Hematopoietic multipotent progenitor cell (in vitro differentiated cells): ENCODE measurements around the gene RCCD1. TPM values are rescaled to one million over a fixed set of nuclear protein-coding genes. Genes with fewer than 3 reads are reported as not detected.
"Not testable (repeated sequence)": the region's sequence is repeated elsewhere in the genome, so short reads cannot be mapped to it uniquely, and the experiment has no call there.

Source experiments
- DNase-seq, 3 donors: peaks; one replicate each; pipeline ENCODE4 v3.0.0-alpha.2; 2011 to 2015; ENCODE audit warnings: low read depth in 2 of 3, low spot score in 2 of 3
- total RNA-seq: library from RNA; depleted of rRNA; stranded (reverse); fragments of >200 nt; gene quantifications from one replicate; pipeline ENCODE4 v1.2.3, GENCODE V29; 2012

RCCD1 gene
- 13.7 TPM for total RNA-seq

DNA sequence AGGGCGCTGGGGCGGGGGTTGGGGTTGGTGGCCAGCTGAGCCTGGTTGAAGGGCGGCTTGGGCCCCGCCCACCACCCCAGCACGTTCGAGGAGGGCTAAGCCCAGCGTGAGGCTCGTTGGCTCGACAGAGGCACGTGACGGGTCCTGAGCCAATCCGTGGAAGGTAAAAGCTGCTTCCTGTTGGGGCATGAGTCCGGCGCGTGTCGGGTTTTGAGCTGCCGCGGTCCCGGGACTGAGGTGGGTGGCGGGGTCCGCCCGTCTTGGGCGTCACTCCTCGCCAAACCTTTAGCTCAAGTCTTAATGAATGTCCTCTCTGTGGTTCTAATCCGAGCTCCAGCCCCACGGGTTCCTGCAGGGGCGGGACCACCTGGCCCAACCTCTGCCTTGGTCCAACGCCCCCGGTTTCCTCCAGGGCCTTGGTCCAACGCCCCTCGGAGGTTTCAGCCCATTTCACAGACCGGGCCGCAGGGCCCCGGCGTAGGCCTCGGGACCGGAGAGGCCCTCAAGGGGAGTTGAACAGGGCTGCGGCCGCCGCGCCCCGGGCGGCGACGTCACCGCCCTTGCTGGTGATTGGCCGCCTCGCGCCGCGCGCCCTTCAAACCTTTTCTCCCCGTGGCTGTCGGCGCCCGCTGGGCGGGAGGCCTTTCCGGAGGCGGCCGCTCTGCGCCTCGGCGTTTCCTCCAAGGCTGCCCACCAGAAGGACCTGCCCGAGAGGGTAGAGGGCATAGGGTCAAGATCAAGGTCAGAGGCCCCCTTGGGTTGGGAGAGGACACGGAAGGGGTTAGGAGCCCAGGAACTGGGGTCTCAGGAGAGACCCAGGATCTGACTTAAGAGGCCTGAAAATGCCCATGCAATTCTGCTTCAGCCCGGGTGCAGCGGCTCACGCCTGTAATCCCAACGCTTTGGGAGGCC is at the start of gene RCCD1:
TSS of gene RCCD1 (plus strand) at position 173 of the 912 bp plus-strand sequence. CDS start 1,851 bp downstream, outside the sequence.
- peak; percentile 69 to 95 (median 91) for DNase-seq

DNA sequence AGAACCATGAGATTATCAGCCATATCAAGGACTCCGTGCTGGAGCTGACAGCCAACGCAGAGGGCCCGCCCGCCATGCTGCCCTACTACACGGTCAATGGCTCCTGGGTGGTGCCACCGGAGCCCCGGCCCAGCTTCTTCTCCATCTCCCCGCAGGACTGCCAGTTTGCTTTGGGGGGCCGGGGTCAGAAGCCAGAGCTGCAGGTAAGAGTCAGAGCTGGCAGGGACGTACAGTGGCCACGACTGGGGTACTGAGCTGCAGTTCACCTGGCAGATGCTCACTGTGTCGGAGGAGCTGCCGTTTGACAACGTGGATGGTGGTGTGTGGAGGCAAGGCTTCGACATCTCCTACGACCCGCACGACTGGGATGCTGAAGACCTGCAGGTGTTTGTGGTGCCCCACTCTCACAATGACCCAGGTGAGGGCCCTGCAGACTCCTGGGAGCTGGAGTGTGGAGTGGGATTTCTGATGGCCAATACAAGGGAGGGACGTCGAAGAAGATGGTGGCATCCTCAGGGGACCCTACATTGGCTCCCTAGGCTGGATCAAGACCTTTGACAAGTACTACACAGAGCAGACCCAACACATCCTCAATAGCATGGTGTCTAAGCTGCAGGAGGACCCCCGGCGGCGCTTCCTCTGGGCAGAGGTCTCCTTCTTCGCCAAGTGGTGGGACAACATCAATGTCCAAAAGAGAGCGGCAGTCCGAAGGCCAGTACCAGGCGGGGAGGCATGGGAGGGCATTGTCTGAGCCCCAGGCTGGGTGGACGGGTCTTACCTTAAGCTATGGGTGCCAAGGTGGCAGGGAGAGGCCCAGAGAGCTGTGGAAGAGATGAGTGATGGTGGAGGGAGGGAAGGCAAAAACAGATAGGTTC is 49.1 kb upstream of the RCCD1 start:
- DNase-seq: no peak

DNA sequence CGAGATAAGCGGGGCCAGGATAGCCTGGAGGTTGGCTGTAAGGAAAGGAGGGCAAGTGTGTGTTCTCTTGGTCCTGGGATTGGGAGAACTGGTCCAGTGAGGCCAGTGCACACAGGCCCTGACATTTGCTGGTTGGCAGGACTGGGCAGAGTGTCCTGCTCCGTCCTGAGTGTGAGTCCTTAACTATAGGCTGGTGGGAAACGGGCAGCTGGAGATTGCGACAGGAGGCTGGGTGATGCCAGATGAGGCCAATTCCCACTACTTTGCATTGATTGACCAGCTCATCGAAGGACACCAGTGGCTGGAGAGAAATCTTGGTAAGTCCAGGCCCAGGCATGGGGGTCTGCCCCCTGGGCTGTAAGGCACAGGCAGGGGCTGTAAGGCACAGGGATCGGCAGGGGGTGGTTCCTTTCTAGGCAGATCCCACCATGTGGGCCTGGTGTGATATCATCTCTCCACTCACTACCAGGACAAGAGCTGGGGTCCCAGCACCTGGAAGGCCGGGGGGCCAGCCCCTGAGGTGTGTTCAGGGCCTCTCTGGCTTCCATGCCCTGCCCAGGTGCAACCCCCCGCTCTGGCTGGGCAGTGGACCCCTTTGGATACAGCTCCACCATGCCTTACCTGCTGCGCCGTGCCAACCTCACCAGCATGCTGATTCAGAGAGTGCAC is 48.4 kb upstream of the RCCD1 start:
- DNase-seq: no peak

GRCh38 chr15:90907051-90907660 is 47.5 kb upstream of the RCCD1 start:
- no peak for DNase-seq

GRCh38 chr15:90907838-90908507 is 46.7 kb upstream of the RCCD1 start:
- no peak for DNase-seq

DNA sequence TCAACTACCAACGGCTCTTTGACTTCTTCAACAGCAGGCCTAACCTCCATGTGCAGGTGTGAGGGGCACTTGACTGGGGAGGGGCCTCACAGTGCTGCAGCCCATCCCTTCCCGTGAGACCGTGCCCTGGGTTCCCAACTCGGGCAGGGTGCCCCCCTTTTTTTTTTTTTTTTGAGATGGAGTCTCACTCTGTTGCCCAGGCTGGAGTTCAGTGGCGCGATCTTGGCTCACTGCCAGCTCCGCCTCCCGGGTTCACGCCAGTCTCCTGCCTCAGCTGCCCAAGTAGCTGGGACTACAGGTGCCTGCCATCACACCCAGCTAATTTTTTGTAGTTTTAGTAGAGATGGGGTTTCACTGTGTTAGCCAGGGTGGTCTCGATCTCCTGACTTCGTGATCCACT is 45.2 kb upstream of the RCCD1 start:
- DNase-seq: not testable (repeated sequence)

GRCh38 chr15:90909976-90910375 is 44.7 kb upstream of the RCCD1 start:
- no peak for DNase-seq

- no peak for DNase-seq
Measured at GRCh38 chr15:90910441-90911301, 44.0 kb upstream of the RCCD1 start.

- DNase-seq: no peak
Measured at GRCh38 chr15:90911302-90911623, 43.4 kb upstream of the RCCD1 start.

- no peak for DNase-seq
Measured at GRCh38 chr15:90911906-90912769, 42.5 kb upstream of the RCCD1 start.

DNA sequence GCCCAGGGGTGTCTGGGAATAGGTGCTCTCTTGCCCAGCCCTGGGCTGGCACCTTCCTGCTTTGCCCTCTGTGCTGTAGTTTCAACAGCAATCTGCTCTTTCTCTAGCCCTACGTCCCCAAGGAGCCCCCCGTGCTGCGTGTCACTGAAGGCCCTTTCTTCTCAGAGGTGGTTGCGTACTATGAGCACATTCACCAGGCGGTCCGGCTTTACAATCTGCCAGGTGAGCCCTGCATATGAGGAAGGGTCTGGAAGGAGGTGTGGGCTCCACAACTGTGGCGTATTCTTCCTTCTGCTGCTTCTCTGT is 42.0 kb upstream of the RCCD1 start:
- DNase-seq: no peak

- DNase-seq: no peak
Measured at GRCh38 chr15:90913398-90913944, 41.2 kb upstream of the RCCD1 start.

GRCh38 chr15:90914305-90915080 is 40.2 kb upstream of the RCCD1 start:
- DNase-seq: no peak

- DNase-seq: peak in 1 of 3 donors; percentile 36
Measured at GRCh38 chr15:90915216-90915807, 39.4 kb upstream of the RCCD1 start.

- peak in 2 of 3 donors; percentile 86 to 89 for DNase-seq
Measured at GRCh38 chr15:90915808-90916440, 38.8 kb upstream of the RCCD1 start.

- no peak for DNase-seq
Measured at GRCh38 chr15:90916461-90916860, 38.2 kb upstream of the RCCD1 start.
